ENCODE results near the gene ELMO3. TPM values are rescaled to one million over a fixed set of nuclear protein-coding genes. Genes with fewer than 3 reads are reported as not detected.

The ELMO3 gene
- total RNA-seq, 1 donor from 2014 or later = not detected

DNA sequence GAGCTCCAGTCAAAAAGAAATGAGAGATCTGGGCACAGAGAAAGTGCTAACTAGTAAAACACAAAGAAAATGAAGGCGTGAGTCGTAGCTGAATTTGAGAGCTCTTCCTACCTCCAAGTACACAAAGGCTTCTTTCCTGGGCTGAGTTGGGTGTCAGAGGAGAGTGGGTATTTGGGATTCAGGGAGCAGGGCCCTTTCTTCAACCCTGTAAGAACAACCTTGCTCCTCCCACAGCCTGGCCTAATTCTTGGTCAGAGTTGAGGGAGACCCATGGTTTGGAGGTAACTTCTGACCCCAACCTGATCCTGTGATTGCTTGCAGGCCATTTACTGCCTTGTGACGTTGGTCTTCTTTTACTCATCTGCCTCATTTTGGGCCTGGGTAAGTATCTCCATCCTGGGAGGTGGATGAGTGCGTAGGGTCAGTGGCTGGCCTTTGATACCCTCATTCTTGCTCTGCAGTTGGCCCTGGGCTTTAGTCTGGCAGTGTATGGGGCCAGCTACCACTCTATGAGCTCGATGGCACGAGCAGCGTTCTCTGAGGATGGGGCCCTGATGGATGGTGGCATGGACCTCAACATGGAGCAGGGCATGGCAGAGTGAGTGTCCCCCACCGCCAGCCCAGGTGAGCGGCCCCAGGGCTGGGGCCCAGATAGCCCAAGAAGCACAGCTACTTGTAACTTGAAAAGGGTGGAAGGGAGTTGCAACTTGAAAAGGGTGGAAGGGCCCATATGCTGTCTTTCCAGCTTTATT is 29.3 kb downstream of the ELMO3 start:
- Mint-ChIP-seq H3K4me3 (peak overlapping the region; percentile 100), H3K36me3 (peaks cover 13% of the 10 kb centered on the region), H3K9me3 (peaks cover 2% of the 10 kb centered on the region), H3K4me1 (peaks cover 22% of the 10 kb centered on the region), H3K27ac (no peak overlapping the region), H3K27me3 (ENCODE audit: insufficient read depth, low read depth) (peaks cover 13% of the 10 kb centered on the region)
- no peak for DNase-seq (ENCODE audit: low spot score)
- Histone ChIP-seq H3K36me3 (no peaks in the 10 kb centered on the region), H3K4me3 (peak overlapping the region; percentile 97), H3K27me3 (no peaks in the 10 kb centered on the region), H3K79me2 (ENCODE audit: low read depth) (peaks cover 15% of the 10 kb centered on the region), H3F3A (ENCODE audit: low read depth) (no peaks in the 10 kb centered on the region), H3K4me1 (peaks cover 10% of the 10 kb centered on the region), H3K9ac (peak overlapping the region; percentile 92), H2AFZ (replicated peaks) (no peak overlapping the region), H3K4me2 (peak overlapping the region; percentile 86), H3K9me3 (ENCODE audit: low read depth) (no peaks in the 10 kb centered on the region), H4K20me1 (ENCODE audit: low read depth) (no peaks in the 10 kb centered on the region), H3K27ac (no peak overlapping the region)
- no peak for TF ChIP-seq EZH2 (IDR thresholded peaks at IDR 0.05)
- TF ChIP-seq, protein P1, sequence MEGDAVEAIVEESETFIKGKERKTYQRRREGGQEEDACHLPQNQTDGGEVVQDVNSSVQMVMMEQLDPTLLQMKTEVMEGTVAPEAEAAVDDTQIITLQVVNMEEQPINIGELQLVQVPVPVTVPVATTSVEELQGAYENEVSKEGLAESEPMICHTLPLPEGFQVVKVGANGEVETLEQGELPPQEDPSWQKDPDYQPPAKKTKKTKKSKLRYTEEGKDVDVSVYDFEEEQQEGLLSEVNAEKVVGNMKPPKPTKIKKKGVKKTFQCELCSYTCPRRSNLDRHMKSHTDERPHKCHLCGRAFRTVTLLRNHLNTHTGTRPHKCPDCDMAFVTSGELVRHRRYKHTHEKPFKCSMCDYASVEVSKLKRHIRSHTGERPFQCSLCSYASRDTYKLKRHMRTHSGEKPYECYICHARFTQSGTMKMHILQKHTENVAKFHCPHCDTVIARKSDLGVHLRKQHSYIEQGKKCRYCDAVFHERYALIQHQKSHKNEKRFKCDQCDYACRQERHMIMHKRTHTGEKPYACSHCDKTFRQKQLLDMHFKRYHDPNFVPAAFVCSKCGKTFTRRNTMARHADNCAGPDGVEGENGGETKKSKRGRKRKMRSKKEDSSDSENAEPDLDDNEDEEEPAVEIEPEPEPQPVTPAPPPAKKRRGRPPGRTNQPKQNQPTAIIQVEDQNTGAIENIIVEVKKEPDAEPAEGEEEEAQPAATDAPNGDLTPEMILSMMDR (IDR thresholded peaks at IDR 0.05) = no peak
- no peak for TF ChIP-seq EZH2phosphoT487 (IDR thresholded peaks at IDR 0.05)

- DNase-seq (ENCODE audit: low spot score) = no peak
- Mint-ChIP-seq H3K4me3 (peak overlapping the region; percentile 60), H3K9me3 (peaks cover 2% of the 10 kb centered on the region), H3K27me3 (ENCODE audit: insufficient read depth, low read depth) (peaks cover 13% of the 10 kb centered on the region), H3K27ac (no peak overlapping the region), H3K4me1 (peaks cover 22% of the 10 kb centered on the region), H3K36me3 (peaks cover 13% of the 10 kb centered on the region)
- H3K4me3 ChIP-seq = no peak overlapping the region
- no peaks in the 10 kb centered on the region for H3K36me3 ChIP-seq
- H3K27ac ChIP-seq = no peak overlapping the region
- H3K4me1 ChIP-seq = peaks cover 10% of the 10 kb centered on the region
- H4K20me1 ChIP-seq (ENCODE audit: low read depth) = no peaks in the 10 kb centered on the region
- no peaks in the 10 kb centered on the region for H3K27me3 ChIP-seq
- H3K9me3 ChIP-seq (ENCODE audit: low read depth) = no peaks in the 10 kb centered on the region
- TF ChIP-seq, protein P1 (IDR thresholded peaks at IDR 0.05) = no peak
- no peak for TF ChIP-seq EZH2 (IDR thresholded peaks at IDR 0.05)
- no peak for TF ChIP-seq EZH2phosphoT487 (IDR thresholded peaks at IDR 0.05)
- H3F3A ChIP-seq (ENCODE audit: low read depth) = no peaks in the 10 kb centered on the region
- H2AFZ ChIP-seq (replicated peaks) = no peak overlapping the region
- no peak overlapping the region for H3K4me2 ChIP-seq
- peaks cover 15% of the 10 kb centered on the region for H3K79me2 ChIP-seq (ENCODE audit: low read depth)
- no peak overlapping the region for H3K9ac ChIP-seq
Measured at GRCh38 chr16:67228905-67229304, 30.0 kb downstream of the ELMO3 start.

GRCh38 chr16:67229906-67230808 is 31.2 kb downstream of the ELMO3 start:
- no peaks in the 10 kb centered on the region for H3F3A ChIP-seq (ENCODE audit: low read depth)
- no peak overlapping the region for H3K4me3 ChIP-seq
- H3K79me2 ChIP-seq (ENCODE audit: low read depth) = peaks cover 15% of the 10 kb centered on the region
- no peak overlapping the region for H3K27ac ChIP-seq
- no peak for DNase-seq (ENCODE audit: low spot score)
- Mint-ChIP-seq H3K27me3 (ENCODE audit: insufficient read depth, low read depth) (peaks cover 13% of the 10 kb centered on the region), H3K4me1 (peaks cover 22% of the 10 kb centered on the region), H3K27ac (no peak overlapping the region), H3K36me3 (peaks cover 13% of the 10 kb centered on the region), H3K4me3 (peak overlapping the region; percentile 60), H3K9me3 (peaks cover 2% of the 10 kb centered on the region)
- no peak for TF ChIP-seq EZH2phosphoT487 (IDR thresholded peaks at IDR 0.05)
- TF ChIP-seq EZH2 (IDR thresholded peaks at IDR 0.05) = no peak
- TF ChIP-seq, protein P1 (IDR thresholded peaks at IDR 0.05) = no peak
- H3K27me3 ChIP-seq = no peaks in the 10 kb centered on the region
- H4K20me1 ChIP-seq (ENCODE audit: low read depth) = no peaks in the 10 kb centered on the region
- H3K36me3 ChIP-seq = no peaks in the 10 kb centered on the region
- H2AFZ ChIP-seq (replicated peaks) = no peak overlapping the region
- H3K9ac ChIP-seq = no peak overlapping the region
- H3K9me3 ChIP-seq (ENCODE audit: low read depth) = no peaks in the 10 kb centered on the region
- peaks cover 10% of the 10 kb centered on the region for H3K4me1 ChIP-seq
- H3K4me2 ChIP-seq = no peak overlapping the region

Measured in neural progenitor cell (in vitro differentiated cells).